Astrocyte (in vitro differentiated cells and primary cell): Measurements from ENCODE around the gene HDAC10. TPM values are rescaled to one million over a fixed set of nuclear protein-coding genes. Genes with fewer than 3 reads are reported as not detected.

ENCODE experiments used
- DNase-seq: peaks from one replicate; pipeline ENCODE4 v3.0.0-alpha.2; 2010; ENCODE audit warnings: low read depth
- FAIRE-seq: peaks from 2 replicates; lab custom pipeline; 2011; peaks lifted over from hg19 to GRCh38; lab: Jason Lieb, UNC
- H2AFZ ChIP-seq: 2 replicates; pipeline ENCODE4 v1.6.0; 2012; ENCODE audit warnings: low read depth, low read length, inconsistent platforms
- H3K27ac ChIP-seq: 2 replicates; pipeline ENCODE4 v1.5.1; 2011; ENCODE audit warnings: low read depth, low read length, inconsistent platforms
- H3K27me3 ChIP-seq: 2 replicates; pipeline ENCODE4 v1.6.0; 2011; ENCODE audit warnings: low read length, inconsistent platforms; ENCODE audit not compliant: insufficient read depth
- H3K36me3 ChIP-seq: 2 replicates; pipeline ENCODE4 v1.5.1; 2011; ENCODE audit warnings: low read length, inconsistent platforms; ENCODE audit not compliant: insufficient read depth
- H3K4me1 ChIP-seq: 2 replicates; pipeline ENCODE4 v1.5.1; 2011; ENCODE audit warnings: low read length, inconsistent platforms; ENCODE audit not compliant: insufficient read depth
- H3K4me2 ChIP-seq: 2 replicates; pipeline ENCODE4 v1.6.0; 2012; ENCODE audit warnings: low read length, inconsistent platforms
- H3K4me3 ChIP-seq: 2 replicates; pipeline ENCODE4 v1.5.1; 2011; ENCODE audit warnings: low read depth, mild to moderate bottlenecking, low read length, inconsistent platforms; ENCODE audit not compliant: insufficient read depth
- H3K79me2 ChIP-seq: 2 replicates; pipeline ENCODE4 v1.6.0; 2012; ENCODE audit warnings: mild to moderate bottlenecking, low read length, inconsistent platforms; ENCODE audit not compliant: insufficient read depth
- H3K9ac ChIP-seq: 2 replicates; pipeline ENCODE4 v1.6.0; 2012; ENCODE audit warnings: mild to moderate bottlenecking, low read length, inconsistent platforms
- H3K9me3 ChIP-seq: 2 replicates; pipeline ENCODE4 v1.5.1; 2012; ENCODE audit warnings: low read depth, mild to moderate bottlenecking, low read length, inconsistent platforms; ENCODE audit not compliant: insufficient read depth
- H4K20me1 ChIP-seq: 2 replicates; pipeline ENCODE4 v1.6.0; 2012; ENCODE audit warnings: low read length, inconsistent platforms; ENCODE audit not compliant: insufficient read depth
- H3K27ac Mint-ChIP-seq: one replicate; pipeline ENCODE4 v1.8.0; 2021; ENCODE audit warnings: mild to moderate bottlenecking, mixed read lengths; ENCODE audit not compliant: unreplicated experiment
- H3K27me3 Mint-ChIP-seq: one replicate; pipeline ENCODE4 v1.8.0; 2021; ENCODE audit warnings: low read depth, mixed read lengths; ENCODE audit not compliant: unreplicated experiment
- H3K36me3 Mint-ChIP-seq: one replicate; pipeline ENCODE4 v1.8.0; 2021; ENCODE audit warnings: low read depth, mixed read lengths; ENCODE audit not compliant: unreplicated experiment
- H3K4me1 Mint-ChIP-seq: one replicate; pipeline ENCODE4 v1.8.0; 2021; ENCODE audit warnings: low read depth, mixed read lengths; ENCODE audit not compliant: unreplicated experiment
- H3K4me3 Mint-ChIP-seq: one replicate; pipeline ENCODE4 v1.8.0; 2021; ENCODE audit warnings: mild to moderate bottlenecking, moderate library complexity, mixed read lengths; ENCODE audit not compliant: unreplicated experiment
- H3K9me3 Mint-ChIP-seq: one replicate; pipeline ENCODE4 v1.8.0; 2021; ENCODE audit warnings: mild to moderate bottlenecking, mixed read lengths; ENCODE audit not compliant: unreplicated experiment
- CTCF ChIP-seq: IDR thresholded peaks from 2 replicates; pipeline ENCODE4 v1.5.1; 2011; ENCODE audit warnings: low read depth, mild to moderate bottlenecking, inconsistent platforms, low read length, moderate library complexity; ENCODE audit not compliant: insufficient read depth
- EZH2 ChIP-seq: IDR thresholded peaks from 2 replicates; pipeline ENCODE4 v1.6.1; 2012; ENCODE audit warnings: mild to moderate bottlenecking, low read length, inconsistent platforms; ENCODE audit not compliant: insufficient read depth
- total RNA-seq: library from RNA; stranded (reverse); gene quantifications from 2 replicates; pipeline ENCODE4 v1.2.1, GENCODE V29; 2021

The HDAC10 gene
- total RNA-seq, 1 donor from 2014 or later: 46.5 TPM

DNA sequence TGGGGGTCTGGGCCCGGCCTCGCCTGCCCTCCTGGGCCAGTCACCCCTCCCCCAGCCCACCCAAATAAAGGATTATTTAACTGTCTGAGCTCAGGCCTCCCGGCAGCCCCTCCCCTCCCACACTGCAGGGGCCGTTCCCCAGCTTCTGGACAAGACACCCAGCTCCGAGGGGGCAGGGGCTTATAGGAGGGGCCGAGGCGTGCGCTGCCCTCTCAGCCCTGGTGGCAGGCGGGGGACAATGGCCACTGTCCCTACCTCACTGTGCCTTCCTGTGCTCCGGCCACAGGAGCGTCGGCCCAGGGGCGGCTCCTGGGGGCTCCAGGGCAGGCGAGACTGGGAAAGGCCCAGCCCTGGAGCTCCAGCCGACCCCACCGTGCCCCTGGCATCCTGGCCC lies 52.4 kb downstream of the HDAC10 start:
- Mint-ChIP-seq H3K27me3 (no peaks in the 10 kb centered on the region), H3K4me3 (no peak overlapping the region), H3K9me3 (no peaks in the 10 kb centered on the region), H3K36me3 (peaks cover 6% of the 10 kb centered on the region), H3K4me1 (no peaks in the 10 kb centered on the region), H3K27ac (no peak overlapping the region)
- DNase-seq (no peak), FAIRE-seq (no peak)
- H3K4me1 ChIP-seq: peaks cover 13% of the 10 kb centered on the region
- peaks cover 32% of the 10 kb centered on the region for H4K20me1 ChIP-seq
- peaks cover 4% of the 10 kb centered on the region for H3K36me3 ChIP-seq
- no peak overlapping the region for H3K4me3 ChIP-seq
- H3K9ac ChIP-seq: no peak overlapping the region
- peaks cover 32% of the 10 kb centered on the region for H3K79me2 ChIP-seq
- no peak overlapping the region for H3K4me2 ChIP-seq
- no peaks in the 10 kb centered on the region for H3K9me3 ChIP-seq
- no peak overlapping the region for H2AFZ ChIP-seq
- no peak overlapping the region for H3K27ac ChIP-seq
- TF ChIP-seq CTCF (no peak), EZH2 (no peak)
- H3K27me3 ChIP-seq: no peaks in the 10 kb centered on the region

GRCh38 chr22:50197856-50198623 lies 53.0 kb downstream of the HDAC10 start:
- H3K36me3 ChIP-seq: no peaks in the 10 kb centered on the region
- peaks cover 31% of the 10 kb centered on the region for H4K20me1 ChIP-seq
- H3K4me2 ChIP-seq: no peak overlapping the region
- no peak overlapping the region for H2AFZ ChIP-seq
- H3K27ac ChIP-seq: no peak overlapping the region
- Mint-ChIP-seq H3K36me3 (peaks cover under 1% of the 10 kb centered on the region), H3K27ac (no peak overlapping the region), H3K9me3 (no peaks in the 10 kb centered on the region), H3K27me3 (no peaks in the 10 kb centered on the region), H3K4me3 (no peak overlapping the region), H3K4me1 (no peaks in the 10 kb centered on the region)
- H3K9ac ChIP-seq: no peak overlapping the region
- peaks cover 13% of the 10 kb centered on the region for H3K4me1 ChIP-seq
- FAIRE-seq (no peak), DNase-seq (no peak)
- no peaks in the 10 kb centered on the region for H3K9me3 ChIP-seq
- H3K27me3 ChIP-seq: no peaks in the 10 kb centered on the region
- H3K4me3 ChIP-seq: no peak overlapping the region
- no peak for TF ChIP-seq CTCF
- no peak for TF ChIP-seq EZH2
- peaks cover 31% of the 10 kb centered on the region for H3K79me2 ChIP-seq
